ENCODE measurements around the gene LEF1. TPM values are rescaled to one million over a fixed set of nuclear protein-coding genes. Genes with fewer than 3 reads are reported as not detected.
A peak's percentile ranks its signal among the peaks of the same experiment; 100 is the strongest.

LEF1 gene
- total and polyA plus RNA-seq, 9 of the 15 experiments (the other 6 are each of a cell fraction or from before 2014, with no cell fraction given) = 15.1 to 81.1 (median 29.7) TPM

- TF ChIP-seq DEAF1 (CRISPR knock-in tag; IDR thresholded peaks at IDR 0.05) (no peak), CBFA2T3 (IDR thresholded peaks at IDR 0.05) (peak; percentile 25; the same call in 1 of the 2 replicates), SMARCA4 (IDR thresholded peaks at IDR 0.05) (peak; percentile 42; the same call in 1 of the 2 replicates), THRB (CRISPR knock-in tag; conservative IDR thresholded peaks at IDR 0.05) (no peak), SREBF2 (CRISPR knock-in tag; IDR thresholded peaks at IDR 0.05) (no peak), TAL1 (IDR thresholded peaks at IDR 0.05) (peak; percentile 8; the same call in 1 of the 2 replicates), FOXJ2 (tag; IDR thresholded peaks at IDR 0.05) (0 out of 2 replicates have a peak, but pooled peaks have one; percentile 21), FOS (IDR thresholded peaks at IDR 0.05; ENCODE audit: extremely low read depth, insufficient read length) (peak; percentile 10), JUN (IDR thresholded peaks at IDR 0.05; ENCODE audit: borderline replicate concordance, low read depth, low read length) (peak; percentile 75), JUN (CRISPR knock-in tag; IDR thresholded peaks at IDR 0.05; ENCODE audit: borderline replicate concordance) (no peak), SOX6 (IDR thresholded peaks at IDR 0.05) (peak; percentile 48; the same call in 1 of the 2 replicates), MYC (IDR thresholded peaks at IDR 0.05; ENCODE audit: low read depth, low read length) (no peak), MYC (CRISPR knock-in tag; IDR thresholded peaks at IDR 0.05; ENCODE audit: borderline replicate concordance, low read depth) (no peak), YY1 (IDR thresholded peaks at IDR 0.05; ENCODE audit: borderline replicate concordance in 1 of 3, control insufficient read depth in 1 of 3, extremely low read depth in 1 of 3, insufficient read depth in 3 of 3, insufficient read length in 1 of 3, insufficient replicate concordance in 2 of 3, low read depth in 1 of 3, low read length in 2 of 3) (no peak), EP400 (IDR thresholded peaks at IDR 0.05) (no peak), ZNF384 (IDR thresholded peaks at IDR 0.05; ENCODE audit: low read depth, low read length) (peak; percentile 85), FOSL1 (tag; conservative IDR thresholded peaks at IDR 0.05) (peak; percentile 83), ZBTB5 (IDR thresholded peaks at IDR 0.05) (no peak), ZNF764 (CRISPR knock-in tag; IDR thresholded peaks at IDR 0.05; ENCODE audit: low read depth) (no peak), ZNF224 (CRISPR knock-in tag; IDR thresholded peaks at IDR 0.05) (no peak), TOE1 (IDR thresholded peaks at IDR 0.05; ENCODE audit: borderline replicate concordance) (no peak), TOE1 (CRISPR knock-in tag; IDR thresholded peaks at IDR 0.05; ENCODE audit: borderline replicate concordance, low read depth) (no peak), SNIP1 (IDR thresholded peaks at IDR 0.05; ENCODE audit: low read depth) (no peak), TBL1XR1 (IDR thresholded peaks at IDR 0.05; ENCODE audit: low read length in 2 of 2) (peak in 1 of 2 experiments; percentile 7; a peak in 1 of 4 replicates), CBX3 (IDR thresholded peaks at IDR 0.05; ENCODE audit: borderline replicate concordance in 1 of 2, low read length in 2 of 2) (no peak), MEIS2 (IDR thresholded peaks at IDR 0.05; ENCODE audit: partially characterized antibody) (peak; percentile 19), ZEB2 (IDR thresholded peaks at IDR 0.05) (no peak)
Measured at GRCh38 chr4:108118505-108118904, 50.2 kb downstream of the LEF1 start (continued).

All from K562 (cell line).